Measurements from ENCODE around the gene ERCC2.
"Not testable (repeated sequence)": the region's sequence is repeated elsewhere in the genome, so short reads cannot be mapped to it uniquely, and the experiment has no call there.

Gene ERCC2

DNA sequence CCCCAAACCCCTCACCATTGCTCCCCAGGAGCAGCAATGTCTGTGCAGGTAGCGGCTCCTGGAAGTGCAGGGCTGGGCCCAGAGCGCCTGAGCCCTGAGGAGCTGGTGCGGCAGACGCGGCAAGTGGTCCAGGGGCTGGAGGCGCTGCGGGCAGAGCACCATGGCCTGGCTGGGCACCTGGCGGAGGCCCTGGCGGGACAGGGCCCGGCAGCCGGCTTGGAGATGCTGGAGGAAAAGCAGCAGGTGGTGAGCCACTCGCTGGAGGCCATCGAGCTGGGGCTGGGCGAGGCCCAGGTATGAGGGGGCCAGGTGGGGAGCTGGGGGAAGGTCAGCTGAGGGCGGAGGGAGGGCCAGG is 24.9 kb downstream of the ERCC2 start:
- peaks cover 17 to 23% of the 10 kb centered on the region in 2 donors for H3K27me3 Mint-ChIP-seq
- DNase-seq, result no peak
- no peak overlapping the region for H3K27ac Mint-ChIP-seq
- no peaks in the 10 kb centered on the region for H3K4me1 Mint-ChIP-seq
- H3K9me3 Mint-ChIP-seq, result no peaks in the 10 kb centered on the region
- peaks cover 11 to 15% of the 10 kb centered on the region in 2 donors for H3K36me3 Mint-ChIP-seq
- H3K4me3 Mint-ChIP-seq, result no peak overlapping the region
- ATAC-seq (replicated peaks), result no peak

DNA sequence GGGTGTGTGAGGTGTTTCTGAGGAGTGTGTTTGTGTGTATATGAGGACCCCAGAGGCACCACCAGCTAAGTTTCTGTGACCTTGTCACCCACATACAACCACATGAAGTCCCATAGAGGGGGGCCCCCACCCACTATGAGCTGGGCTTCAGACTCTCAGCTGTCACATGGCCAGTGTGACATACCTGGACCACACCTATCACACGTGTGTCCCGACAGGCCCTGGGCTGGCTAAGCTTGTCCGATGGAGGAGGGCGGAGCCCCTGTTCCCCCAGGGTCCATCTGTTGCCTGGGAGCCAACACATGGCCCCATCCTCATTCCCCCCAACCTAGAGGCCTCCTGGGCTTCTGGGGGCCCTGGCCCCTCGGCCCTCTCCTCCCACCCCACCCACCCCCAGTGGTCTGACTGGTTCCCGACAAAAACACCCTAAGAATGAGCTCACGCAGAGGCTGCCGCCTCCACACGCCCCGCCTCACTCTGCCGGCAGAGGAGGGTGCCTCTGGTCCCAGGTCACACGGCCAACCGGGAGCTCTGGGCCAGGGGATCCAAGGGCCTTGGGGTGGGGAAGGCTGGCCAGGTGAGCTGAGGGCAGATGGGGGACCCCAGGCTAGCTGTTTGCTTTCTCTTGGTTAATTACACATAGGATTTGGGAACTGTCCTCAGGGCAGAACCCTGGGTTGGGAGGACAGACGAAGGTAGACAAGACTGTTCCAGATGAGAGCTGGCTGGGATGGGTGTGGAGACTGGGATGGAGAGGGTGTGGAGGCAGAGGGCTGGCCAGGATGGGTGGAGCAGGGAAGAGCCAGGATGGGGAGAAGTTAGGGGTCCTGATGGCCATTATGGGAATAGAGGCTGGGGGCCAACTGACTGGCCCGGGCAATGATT is 25.5 kb downstream of the ERCC2 start:
- ATAC-seq (replicated peaks) (no peak), DNase-seq (no peak)
- H3K4me3 Mint-ChIP-seq, result no peak overlapping the region
- H3K9me3 Mint-ChIP-seq, result no peaks in the 10 kb centered on the region
- H3K4me1 Mint-ChIP-seq, result peaks cover 2 to 6% of the 10 kb centered on the region in 2 donors
- H3K27ac Mint-ChIP-seq, result no peak overlapping the region
- H3K27me3 Mint-ChIP-seq, result peaks cover 22 to 28% of the 10 kb centered on the region in 2 donors
- peaks cover 5 to 8% of the 10 kb centered on the region in 2 donors for H3K36me3 Mint-ChIP-seq

DNA sequence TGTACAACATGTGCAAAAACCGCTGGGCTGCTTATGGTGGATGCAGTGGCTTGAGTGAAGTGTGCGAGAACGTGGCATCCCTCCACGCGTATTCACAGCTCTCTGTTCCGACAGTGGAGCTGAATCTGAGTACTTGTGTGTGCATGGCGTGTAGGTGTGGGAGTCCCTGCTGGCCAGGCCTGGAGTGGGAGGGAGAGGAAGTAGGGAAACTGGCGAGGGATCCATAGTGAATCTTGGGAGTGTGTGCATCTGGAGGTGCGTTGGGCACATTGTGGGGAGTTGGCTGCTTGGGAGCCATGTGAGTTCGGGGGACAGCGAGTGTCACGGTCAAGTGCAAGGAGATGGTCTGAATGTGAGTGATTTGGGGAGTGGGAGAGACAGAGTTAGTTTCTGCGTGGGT is 27.5 kb downstream of the ERCC2 start:
- no peak overlapping the region for H3K27ac Mint-ChIP-seq
- H3K9me3 Mint-ChIP-seq, result no peaks in the 10 kb centered on the region
- no peak for ATAC-seq (replicated peaks)
- H3K4me1 Mint-ChIP-seq, result peaks cover 6 to 12% of the 10 kb centered on the region in 2 donors
- H3K27me3 Mint-ChIP-seq, result peaks cover 27 to 40% of the 10 kb centered on the region in 2 donors
- no peaks in the 10 kb centered on the region for H3K36me3 Mint-ChIP-seq
- no peak overlapping the region for H3K4me3 Mint-ChIP-seq
- DNase-seq, result no peak

DNA sequence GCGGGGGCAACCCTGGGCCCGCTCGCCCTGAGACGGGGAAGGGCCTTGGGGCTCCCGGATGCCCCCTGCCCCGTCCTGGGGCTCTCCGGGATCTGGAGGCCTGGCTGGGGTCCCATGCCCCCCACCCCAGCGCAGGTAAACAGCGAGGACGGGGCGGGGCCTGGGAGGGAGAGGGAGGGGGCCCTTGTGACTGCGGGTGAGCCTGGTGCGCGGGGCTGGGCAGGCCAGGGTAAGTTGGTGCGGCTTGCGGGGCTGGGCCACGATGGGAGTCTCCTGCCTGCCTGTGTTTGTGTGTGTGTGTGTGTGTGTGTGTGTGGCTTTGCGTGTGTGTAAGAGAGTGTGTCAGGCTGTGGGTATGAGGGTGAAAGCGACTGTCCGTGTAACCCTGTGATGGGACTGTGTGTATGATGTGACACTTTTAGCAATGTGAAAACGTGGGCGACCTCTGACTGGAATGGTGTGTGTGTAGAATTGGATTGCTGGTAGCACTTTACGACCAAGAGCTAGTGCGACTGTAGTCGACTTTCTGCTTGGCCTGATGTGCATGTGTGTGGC is 29.4 kb downstream of the ERCC2 start:
- H3K27me3 Mint-ChIP-seq, result peaks cover 32 to 38% of the 10 kb centered on the region in 2 donors
- no peak overlapping the region for H3K27ac Mint-ChIP-seq
- ATAC-seq (replicated peaks), result no peak
- H3K9me3 Mint-ChIP-seq, result no peaks in the 10 kb centered on the region
- peaks cover 6 to 12% of the 10 kb centered on the region in 2 donors for H3K4me1 Mint-ChIP-seq
- H3K4me3 Mint-ChIP-seq, result no peak overlapping the region
- DNase-seq, result no peak
- no peaks in the 10 kb centered on the region for H3K36me3 Mint-ChIP-seq

DNA sequence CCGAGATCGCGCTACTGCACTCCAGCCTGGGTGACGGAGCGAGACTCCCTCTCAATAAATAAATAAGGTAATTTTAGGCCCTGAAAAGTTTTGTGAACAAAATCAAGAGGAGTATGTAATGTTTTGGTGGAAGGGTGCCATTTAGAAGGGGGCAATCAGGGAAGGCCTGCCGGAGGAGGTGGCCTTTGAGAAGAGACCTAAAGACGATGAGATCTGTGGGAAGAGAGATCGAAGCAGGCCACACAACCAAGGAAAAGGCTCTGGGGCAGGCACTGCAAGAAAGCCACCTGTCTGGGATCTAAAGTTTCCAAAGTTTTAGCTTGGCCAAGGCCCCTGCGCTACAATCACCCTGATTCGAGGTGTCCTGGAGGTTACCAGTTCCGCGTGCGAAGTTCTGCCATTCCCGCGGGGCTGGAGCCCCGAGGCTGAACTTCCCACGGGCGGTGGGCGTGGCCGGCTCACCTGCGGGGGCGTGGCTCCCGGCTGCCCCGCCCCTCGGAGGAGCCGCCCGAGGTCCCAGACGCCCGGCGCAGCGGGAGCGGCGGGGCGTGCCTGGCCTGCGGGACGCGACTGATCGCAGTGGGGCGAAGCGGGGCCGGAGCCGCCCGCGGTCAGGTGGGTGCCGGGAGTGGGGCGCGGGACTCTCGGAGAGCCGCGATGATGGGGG is 30.0 kb downstream of the ERCC2 start, which contains the start of gene KLC3:
Gene KLC3 (plus strand): TSS at position 519 of the 667 bp plus-strand sequence. CDS start 4,792 bp downstream, outside the sequence.
- Mint-ChIP-seq H3K4me3 (peak within 1 kb of the TSS; percentile 46 to 67), H3K9me3 (no peaks in the 10 kb centered on the region), H3K4me1 (peaks cover 6 to 12% of the 10 kb centered on the region in 2 donors), H3K27me3 (peaks cover 30 to 31% of the 10 kb centered on the region in 2 donors), H3K27ac (peak within 1 kb of the TSS; percentile 70), H3K36me3 (no peaks in the 10 kb centered on the region)
- DNase-seq (no peak), ATAC-seq (replicated peaks) (peak in 1 of 2 donors; percentile 19)

DNA sequence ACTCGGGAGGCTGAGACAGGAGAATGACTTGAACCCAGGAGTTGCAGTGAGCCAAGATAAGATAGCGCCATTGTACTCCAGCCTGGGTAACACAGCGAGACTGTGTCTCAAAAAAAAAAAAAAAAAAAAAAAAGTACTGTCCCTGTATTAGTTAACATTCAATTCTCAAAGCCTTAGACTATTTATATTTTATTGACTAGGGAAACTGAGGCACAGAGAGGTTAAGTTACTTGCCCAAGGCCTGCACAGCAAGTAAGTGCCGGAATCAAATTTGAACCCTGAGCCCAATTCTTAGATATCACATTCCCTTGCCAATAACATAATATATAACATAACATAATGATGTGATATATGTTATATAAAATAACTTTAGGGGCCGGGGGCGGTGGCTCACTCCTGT is 30.7 kb downstream of the ERCC2 start:
- Mint-ChIP-seq H3K27ac (no peak overlapping the region), H3K36me3 (no peaks in the 10 kb centered on the region), H3K27me3 (peaks cover 24 to 26% of the 10 kb centered on the region in 2 donors), H3K9me3 (no peaks in the 10 kb centered on the region), H3K4me1 (peaks cover 6 to 12% of the 10 kb centered on the region in 2 donors), H3K4me3 (no peak overlapping the region)
- no peak for ATAC-seq (replicated peaks)
- no peak for DNase-seq

DNA sequence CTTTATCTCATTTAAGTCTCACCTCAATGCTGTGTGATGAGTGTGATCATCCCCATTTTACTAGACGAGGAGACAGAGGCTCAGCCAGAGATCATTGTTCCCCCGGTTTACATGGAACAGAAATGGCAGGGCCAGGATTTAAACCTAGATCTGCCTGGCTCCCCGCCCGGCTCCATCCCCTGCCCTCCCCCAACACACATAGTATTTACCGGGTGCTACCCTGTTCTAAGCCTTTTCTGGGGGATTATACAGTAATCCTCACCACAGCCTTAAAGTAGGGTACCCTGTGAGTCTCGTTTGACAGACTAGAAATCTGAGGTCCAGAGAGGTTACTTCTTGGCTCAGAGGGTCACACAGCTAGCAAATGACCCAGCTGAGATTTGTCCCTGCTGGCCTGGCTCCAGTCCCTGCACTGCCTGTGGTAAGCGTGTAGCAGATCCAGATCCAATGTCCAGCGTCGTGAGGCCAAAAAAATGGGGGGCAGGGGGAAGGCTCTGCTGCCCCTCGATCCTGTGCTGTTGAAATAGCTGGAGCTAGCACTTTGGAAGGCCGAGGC is 33.6 kb downstream of the ERCC2 start:
- ATAC-seq (replicated peaks), result no peak
- H3K4me3 Mint-ChIP-seq, result no peak overlapping the region
- H3K36me3 Mint-ChIP-seq, result no peaks in the 10 kb centered on the region
- no peaks in the 10 kb centered on the region for H3K9me3 Mint-ChIP-seq
- DNase-seq, result no peak
- no peak overlapping the region for H3K27ac Mint-ChIP-seq
- peaks cover 25 to 26% of the 10 kb centered on the region in 2 donors for H3K27me3 Mint-ChIP-seq
- peaks cover 6 to 12% of the 10 kb centered on the region in 2 donors for H3K4me1 Mint-ChIP-seq

DNA sequence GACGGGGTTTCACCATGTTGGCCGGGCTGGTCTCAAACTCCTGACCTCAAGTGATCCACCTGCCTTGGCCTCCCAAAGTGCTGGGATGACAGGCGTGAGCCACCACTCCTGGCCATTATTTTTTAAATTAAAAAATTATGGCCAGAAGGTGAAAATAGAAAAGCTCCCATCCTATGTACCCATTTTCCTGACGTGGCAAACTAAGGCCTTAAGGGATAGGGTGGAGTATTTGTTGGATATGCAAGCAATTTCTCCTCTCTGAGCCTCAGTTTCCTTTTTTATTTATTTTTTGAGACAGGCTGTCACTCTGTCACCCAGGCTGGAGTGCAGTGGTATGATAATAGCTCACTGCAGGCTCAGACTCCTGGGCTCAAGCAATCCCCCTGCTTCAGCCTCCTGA is 35.5 kb downstream of the ERCC2 start:
- DNase-seq; H3K4me1 Mint-ChIP-seq; H3K27ac Mint-ChIP-seq; ATAC-seq (replicated peaks); H3K9me3 Mint-ChIP-seq; H3K4me3 Mint-ChIP-seq; H3K36me3 Mint-ChIP-seq: not testable (repeated sequence)
- H3K27me3 Mint-ChIP-seq, result peaks cover 25 to 28% of the 10 kb centered on the region in 2 donors

DNA sequence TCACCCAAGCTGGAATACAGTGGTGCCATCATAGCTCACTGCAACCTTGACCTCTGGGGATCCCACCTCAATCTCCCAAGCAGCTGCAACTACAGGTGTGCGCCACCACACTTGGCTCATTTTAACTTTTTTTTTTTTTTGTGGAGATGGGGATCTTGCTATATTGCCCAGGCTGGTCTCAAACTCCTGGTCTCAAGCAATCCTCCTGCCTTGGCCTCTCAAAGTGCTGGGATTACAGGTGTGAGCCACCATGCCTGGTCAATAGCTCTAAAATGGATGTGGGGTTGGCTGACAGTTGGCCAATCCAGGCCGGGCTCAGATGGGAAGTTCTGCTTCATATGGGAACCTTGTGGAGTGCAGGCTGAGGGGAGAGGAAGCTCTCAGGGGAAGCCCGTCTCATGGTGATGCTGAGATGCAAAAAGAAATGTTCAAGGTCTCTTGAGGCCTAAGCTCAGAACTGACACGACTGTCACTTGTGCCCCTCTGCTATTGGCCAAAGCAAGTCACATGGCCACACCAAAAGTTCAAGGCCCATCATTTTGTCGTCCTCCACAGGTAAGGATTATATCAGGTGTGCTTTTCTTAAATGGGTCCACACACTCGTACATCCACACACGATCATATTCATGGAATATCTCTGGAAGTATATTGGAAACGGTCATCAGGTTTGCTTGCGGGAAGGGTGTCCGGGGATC is 36.6 kb downstream of the ERCC2 start:
- no peaks in the 10 kb centered on the region for H3K9me3 Mint-ChIP-seq
- ATAC-seq (replicated peaks) (peak in 1 of 2 donors; percentile 29), DNase-seq (no peak)
- no peak overlapping the region for H3K27ac Mint-ChIP-seq
- no peak overlapping the region for H3K4me3 Mint-ChIP-seq
- peaks cover 4 to 5% of the 10 kb centered on the region in 2 donors for H3K4me1 Mint-ChIP-seq
- no peaks in the 10 kb centered on the region for H3K36me3 Mint-ChIP-seq
- peaks cover 16 to 27% of the 10 kb centered on the region in 2 donors for H3K27me3 Mint-ChIP-seq

DNA sequence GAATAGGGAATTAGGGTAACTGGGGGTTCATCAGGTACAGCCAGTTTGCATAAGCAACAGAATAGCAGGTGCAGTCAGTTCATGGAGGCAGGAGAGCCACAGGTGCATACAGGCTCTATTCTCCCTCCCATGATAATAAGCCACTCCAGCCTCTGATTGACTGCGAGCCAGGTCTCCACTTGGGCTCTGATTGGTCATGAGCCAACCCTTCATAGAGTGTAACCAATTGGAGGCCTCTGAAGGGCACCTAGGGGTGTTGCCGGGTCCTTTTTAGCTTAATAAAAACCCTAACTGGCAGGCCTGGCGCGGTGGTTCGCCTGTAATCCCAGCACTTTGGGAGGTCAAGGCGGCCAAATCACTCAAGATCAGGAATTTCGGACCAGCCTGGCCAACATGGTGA is 39.0 kb downstream of the ERCC2 start:
- H3K4me3 Mint-ChIP-seq, result no peak overlapping the region
- ATAC-seq (replicated peaks), result no peak
- H3K36me3 Mint-ChIP-seq, result no peaks in the 10 kb centered on the region
- no peak overlapping the region for H3K27ac Mint-ChIP-seq
- no peak for DNase-seq
- peaks cover 12 to 17% of the 10 kb centered on the region in 2 donors for H3K27me3 Mint-ChIP-seq
- peaks cover 1 to 3% of the 10 kb centered on the region in 2 donors for H3K4me1 Mint-ChIP-seq
- no peaks in the 10 kb centered on the region for H3K9me3 Mint-ChIP-seq

DNA sequence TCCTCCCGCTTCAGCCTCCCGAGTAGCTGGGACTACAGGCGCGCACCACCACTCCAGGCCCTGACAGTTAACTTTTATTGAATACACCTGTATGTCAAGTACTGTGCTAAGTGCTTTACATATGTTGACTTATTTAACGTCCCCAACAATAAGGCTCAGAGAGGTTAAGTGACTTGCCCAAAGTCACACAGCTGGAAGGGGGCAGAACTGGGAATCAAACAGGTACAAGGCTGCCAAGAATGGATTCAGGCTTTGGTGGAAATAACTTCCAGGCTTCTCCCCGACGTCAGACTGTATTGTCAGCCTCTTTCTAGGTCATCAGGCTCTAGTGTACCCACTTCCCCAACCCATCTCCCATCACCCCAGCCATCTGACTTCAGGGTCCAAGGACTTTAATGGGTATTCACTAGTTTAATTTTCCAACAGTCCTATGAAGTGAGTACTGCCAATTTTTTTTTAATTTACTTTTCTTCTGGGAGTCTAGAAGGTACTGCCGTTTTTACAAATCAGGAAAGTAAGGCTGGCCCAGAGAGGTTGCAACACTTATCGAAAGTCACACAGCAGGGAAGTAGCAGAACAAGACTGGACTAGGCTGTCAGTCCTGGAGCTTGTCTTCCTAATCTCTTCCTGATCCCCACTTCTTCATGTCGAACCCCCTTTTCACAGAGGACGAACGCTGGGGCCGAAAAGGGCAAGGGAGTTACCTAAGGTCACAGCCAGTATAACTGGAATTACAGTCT is 42.8 kb downstream of the ERCC2 start:
- Mint-ChIP-seq H3K9me3 (no peaks in the 10 kb centered on the region), H3K4me3 (no peak overlapping the region), H3K36me3 (no peaks in the 10 kb centered on the region), H3K4me1 (peaks cover 4 to 14% of the 10 kb centered on the region in 2 donors), H3K27me3 (peaks cover 30 to 38% of the 10 kb centered on the region in 2 donors), H3K27ac (no peak overlapping the region)
- DNase-seq (no peak), ATAC-seq (replicated peaks) (no peak)

DNA sequence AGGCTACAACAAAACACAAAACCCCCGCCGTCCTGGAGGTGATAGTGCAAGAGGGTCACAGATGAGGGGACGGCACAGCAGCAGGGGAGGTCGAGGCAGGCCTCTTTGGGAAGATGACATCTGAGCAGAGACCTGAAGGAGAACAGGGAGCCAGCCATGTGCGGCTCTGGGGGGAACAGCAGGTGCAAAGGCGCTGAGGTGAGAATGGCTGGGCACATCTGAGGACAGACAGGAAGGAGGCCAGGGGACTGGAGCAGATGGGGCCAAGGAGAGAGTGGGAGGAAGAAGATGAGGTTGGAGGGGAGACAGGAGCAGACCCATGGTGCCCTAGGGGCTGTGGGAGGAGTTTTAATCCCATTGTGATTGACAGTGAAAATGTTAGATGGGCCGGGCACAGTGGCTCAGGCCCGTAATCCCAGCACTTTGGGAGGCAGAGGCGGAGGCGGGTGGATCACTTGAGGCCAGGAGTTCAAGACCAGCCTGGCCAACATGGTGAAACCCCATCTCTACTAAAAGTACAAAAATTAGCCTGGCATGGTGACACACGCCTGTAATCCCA is 45.9 kb downstream of the ERCC2 start:
- no peak for ATAC-seq (replicated peaks)
- Mint-ChIP-seq H3K4me1 (peaks cover 4 to 14% of the 10 kb centered on the region in 2 donors), H3K4me3 (no peak overlapping the region), H3K36me3 (no peaks in the 10 kb centered on the region), H3K27me3 (peaks cover 39 to 47% of the 10 kb centered on the region in 2 donors), H3K9me3 (no peaks in the 10 kb centered on the region), H3K27ac (no peak overlapping the region)
- DNase-seq, result no peak

DNA sequence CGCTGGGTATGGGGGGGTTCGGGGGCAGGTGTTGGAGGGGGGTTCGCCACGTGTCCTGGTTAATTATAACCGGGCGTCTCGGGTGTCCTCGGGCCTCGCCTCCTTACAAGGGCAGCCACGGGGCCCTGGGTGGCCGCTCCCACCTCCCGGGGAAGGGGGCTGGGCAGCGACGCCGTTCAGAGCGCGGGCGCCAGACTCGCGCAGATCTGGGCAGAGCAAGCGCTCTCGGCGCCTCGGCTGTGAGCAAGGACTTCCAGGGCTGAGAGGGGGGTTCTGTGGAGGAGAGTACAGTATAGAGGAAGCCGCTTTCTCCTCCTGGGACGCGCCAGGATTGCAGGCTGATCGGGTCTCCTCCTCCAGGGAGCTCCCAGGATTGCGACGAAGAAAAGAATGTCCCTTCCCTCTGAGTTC is 46.7 kb downstream of the ERCC2 start:
- no peak for ATAC-seq (replicated peaks)
- no peaks in the 10 kb centered on the region for H3K9me3 Mint-ChIP-seq
- H3K4me3 Mint-ChIP-seq, result no peak overlapping the region
- peaks cover 39 to 49% of the 10 kb centered on the region in 2 donors for H3K27me3 Mint-ChIP-seq
- peaks cover 4 to 14% of the 10 kb centered on the region in 2 donors for H3K4me1 Mint-ChIP-seq
- no peak overlapping the region for H3K27ac Mint-ChIP-seq
- H3K36me3 Mint-ChIP-seq, result no peaks in the 10 kb centered on the region
- no peak for DNase-seq

All from stimulated activated naive B cell treated with anti-CD40 and anti-IgM and Interleukin-4, amounts not matched to agents 10 μg/mL and 1 μg/mL and 100 μg/mL, for 72 hours (primary cell).